HCT116 (cell line): ENCODE results near the gene DRD2. TPM values are rescaled to one million over a fixed set of nuclear protein-coding genes. Genes with fewer than 3 reads are reported as not detected.

ENCODE experiments used
- ATAC-seq: fragments of 200-7000 bp; cut with Tn5 transposase; 2 replicates; pipeline ENCODE4 v1.9.1; 2020; ENCODE audit warnings: mild to moderate bottlenecking, moderate library complexity
- BruUV-seq: library from RNA; stranded (reverse); fragments of 400-500 nt; replicated peaks from 2 replicates; lab custom pipeline; 2021; lab: Mats Ljungman, UMichigan
- CTCF ChIA-PET: fragments of 300-600 bp; sonication (Branson Sonifier 250); formaldehyde crosslinking; loops from one replicate; lab custom pipeline; 2021; ENCODE audit warnings: antibody characterized with exemption; lab: Charles Lee
- POLR2A ChIA-PET: fragments of 300-600, 350-600 bp; sonication (Branson Sonifier 250); formaldehyde crosslinking; loops from one replicate; lab custom pipeline; 2021; ENCODE audit warnings: antibody characterized with exemption; lab: Charles Lee
- RAD21 ChIA-PET, 2 experiments: fragments of 300-600 bp; sonication (Branson Sonifier 250); formaldehyde crosslinking; loops; one replicate each; lab custom pipeline; 2023; ENCODE audit warnings: low total read pairs in 2 of 2; ENCODE audit not compliant: uncharacterized antibody in 2 of 2, unreplicated experiment in 2 of 2, low non-redundant PET in 1 of 2; lab: Charles Lee
- DNase-seq: peaks from one replicate; pipeline ENCODE4 v3.0.0-alpha.2; 2010; ENCODE audit warnings: low read depth, low spot score
- H2AFZ ChIP-seq: fragments of 200-600 bp; shearing (Covaris generic), sonication (generic); 2 replicates; pipeline ENCODE4 v1.6.1; 2017; ENCODE audit warnings: low read depth, mixed run types, mixed read lengths, antibody characterized with exemption, low read length; ENCODE audit not compliant: poor library complexity, severe bottlenecking
- H3K27ac ChIP-seq: 2 replicates; pipeline ENCODE4 v1.5.1; 2012; ENCODE audit warnings: low read depth, low read length
- H3K27me3 ChIP-seq: fragments of 200-600 bp; sonication (generic); 2 replicates; pipeline ENCODE4 v1.6.1; 2016; ENCODE audit warnings: mixed run types, low read length, mixed read lengths; ENCODE audit not compliant: insufficient read depth
- H3K36me3 ChIP-seq, 2 experiments: fragments of 200-500 bp in 1 of 2; fragments of 200-600 bp in 1 of 2; sonication (Bioruptor generic) in 1 of 2; sonication (generic) in 1 of 2; 2 replicates each; pipeline versions ENCODE4 v1.5.1 to v1.6.1; 2014 to 2016; ENCODE audit warnings: low read length in 2 of 2, inconsistent platforms in 1 of 2, mixed read lengths in 1 of 2, mixed run types in 1 of 2; ENCODE audit not compliant: insufficient read depth in 2 of 2, control insufficient read depth in 1 of 2
- H3K4me1 ChIP-seq, 2 experiments: fragments of 200-600 bp in 1 of 2; sonication (generic) in 1 of 2; 2 replicates each; pipeline versions ENCODE4 v1.5.1 to v1.6.1; 2012 to 2017; ENCODE audit warnings: low read length in 2 of 2, inconsistent platforms in 1 of 2, mild to moderate bottlenecking in 1 of 2, mixed read lengths in 1 of 2, mixed run types in 1 of 2, moderate library complexity in 1 of 2; ENCODE audit not compliant: insufficient read depth in 2 of 2, control insufficient read depth in 1 of 2
- H3K4me2 ChIP-seq: fragments of 200-600 bp; sonication (generic); 2 replicates; pipeline ENCODE4 v1.6.1; 2017; ENCODE audit warnings: mixed run types, low read length, mixed read lengths
- H3K4me3 ChIP-seq, 2 experiments: fragments of 200-600 bp in 1 of 2; sonication (generic) in 1 of 2; replicated peaks in 1 of 2; 2 replicates each; pipeline ENCODE4 v1.5.1; 2011 to 2016; ENCODE audit warnings: low read length in 2 of 2, control low read depth in 1 of 2, low read depth in 1 of 2, mild to moderate bottlenecking in 1 of 2, mixed read lengths in 1 of 2, mixed run types in 1 of 2
- H3K79me2 ChIP-seq: fragments of 200-600 bp; sonication (generic); 2 replicates; pipeline ENCODE4 v1.6.1; 2017; ENCODE audit warnings: mild to moderate bottlenecking, mixed run types, low read length, moderate library complexity, mixed read lengths; ENCODE audit not compliant: insufficient read depth
- H3K9ac ChIP-seq: fragments of 200-600 bp; sonication (generic); 2 replicates; pipeline ENCODE4 v1.6.1; 2016; ENCODE audit warnings: low read length, mixed read lengths
- H3K9me2 ChIP-seq: fragments of 200-600 bp; sonication (generic), shearing (Covaris generic); 2 replicates; pipeline ENCODE4 v1.6.1; 2017; ENCODE audit warnings: mixed run types, mild to moderate bottlenecking, moderate library complexity; ENCODE audit not compliant: insufficient read depth
- H3K9me3 ChIP-seq, 2 experiments: fragments of 200-500 bp in 1 of 2; fragments of 200-600 bp in 1 of 2; sonication (Bioruptor generic) in 1 of 2; sonication (generic) in 1 of 2; 2 replicates each; pipeline ENCODE4 v1.6.1; 2014 to 2017; ENCODE audit warnings: low read length in 2 of 2, mixed read lengths in 2 of 2, inconsistent platforms in 1 of 2, low read depth in 1 of 2, mild to moderate bottlenecking in 1 of 2, mixed run types in 1 of 2, moderate library complexity in 1 of 2; ENCODE audit not compliant: control insufficient read depth in 1 of 2, insufficient read depth in 1 of 2
- H4K20me1 ChIP-seq: fragments of 200-600 bp; sonication (generic), shearing (Covaris generic); 2 replicates; pipeline ENCODE4 v1.6.1; 2017; ENCODE audit warnings: mixed run types, mild to moderate bottlenecking, moderate library complexity; ENCODE audit not compliant: insufficient read depth
- CEBPB ChIP-seq: IDR thresholded peaks from 2 replicates; pipeline ENCODE4 v1.6.1; 2012; ENCODE audit warnings: low read depth
- EGR1 ChIP-seq: IDR thresholded peaks from 2 replicates; pipeline ENCODE4 v1.6.1; 2012; ENCODE audit warnings: low read depth
- ELF1 ChIP-seq: IDR thresholded peaks from 2 replicates; pipeline ENCODE4 v1.6.1; 2012; ENCODE audit warnings: low read depth, borderline replicate concordance
- EZH2 ChIP-seq: fragments of 200-600 bp; sonication (generic); IDR thresholded peaks from 2 replicates; pipeline ENCODE4 v1.6.1; 2017; ENCODE audit warnings: antibody characterized with exemption, mixed run types
- EZH2phosphoT487 ChIP-seq: fragments of 200-600 bp; IDR thresholded peaks from 2 replicates; pipeline ENCODE4 v1.6.1; 2018; ENCODE audit warnings: antibody characterized with exemption, borderline replicate concordance
- POLR2A ChIP-seq: IDR thresholded peaks from 2 replicates; pipeline ENCODE4 v1.7.0; 2011; ENCODE audit warnings: borderline replicate concordance; ENCODE audit not compliant: insufficient read depth, insufficient read length; ENCODE audit errors: extremely low read depth
- POLR2AphosphoS5 ChIP-seq: IDR thresholded peaks from 2 replicates; pipeline ENCODE4 v1.6.1; 2011; ENCODE audit warnings: mild to moderate bottlenecking, low read depth, low read length, moderate library complexity
- RAD21 ChIP-seq: IDR thresholded peaks from 2 replicates; pipeline ENCODE4 v1.6.1; 2012; ENCODE audit warnings: low read depth, mild to moderate bottlenecking
- SIN3A ChIP-seq: IDR thresholded peaks from 2 replicates; pipeline ENCODE4 v1.6.1; 2012; ENCODE audit warnings: low read depth
- SRF ChIP-seq: IDR thresholded peaks from 2 replicates; pipeline ENCODE4 v1.6.1; 2012; ENCODE audit warnings: low read depth
- TCF7L2 ChIP-seq: IDR thresholded peaks from 2 replicates; pipeline ENCODE4 v1.7.0; 2011; ENCODE audit warnings: borderline replicate concordance, inconsistent platforms; ENCODE audit not compliant: insufficient read depth, insufficient read length; ENCODE audit errors: extremely low read depth
- intact Hi-C: fragments of 100-400 bp; cut with micrococcal nuclease; formaldehyde crosslinking; loops from 2 replicates; pipeline ENCODE4 v1.10.0; 2022
- total RNA-seq: library from RNA; stranded (reverse); gene quantifications from one replicate; pipeline ENCODE4 v1.2.1, GENCODE V29; 2021; ENCODE audit not compliant: unreplicated experiment
- TF ChIP-seq, protein P1 (sequence below): IDR thresholded peaks from 2 replicates; pipeline ENCODE4 v1.6.1; 2012
- TF ChIP-seq, protein P2 (sequence below): IDR thresholded peaks from 2 replicates; pipeline ENCODE4 v1.6.1; 2011; ENCODE audit warnings: mild to moderate bottlenecking, low read length, moderate library complexity; ENCODE audit not compliant: insufficient replicate concordance; ENCODE audit errors: extremely low read depth
- TF ChIP-seq, protein P3 (sequence below), 3 experiments: fragments of 200-600 bp in 1 of 3; sonication (generic) in 1 of 3; IDR thresholded peaks in 2 of 3; conservative IDR thresholded peaks in 1 of 3; 2 replicates each; pipeline ENCODE4 v1.5.1; 2012 to 2017; ENCODE audit warnings: low read depth in 2 of 3, low read length in 2 of 3, antibody characterized with exemption in 1 of 3, borderline replicate concordance in 1 of 3, control low read depth in 1 of 3, mild to moderate bottlenecking in 1 of 3, mixed read lengths in 1 of 3, mixed run types in 1 of 3, moderate library complexity in 1 of 3; ENCODE audit not compliant: insufficient read depth in 1 of 3
- TF ChIP-seq, protein P4 (sequence below): IDR thresholded peaks from 2 replicates; pipeline ENCODE4 v1.6.1; 2012

DRD2 gene
- total RNA-seq, 1 experiment from 2014 or later: not detected

DNA sequence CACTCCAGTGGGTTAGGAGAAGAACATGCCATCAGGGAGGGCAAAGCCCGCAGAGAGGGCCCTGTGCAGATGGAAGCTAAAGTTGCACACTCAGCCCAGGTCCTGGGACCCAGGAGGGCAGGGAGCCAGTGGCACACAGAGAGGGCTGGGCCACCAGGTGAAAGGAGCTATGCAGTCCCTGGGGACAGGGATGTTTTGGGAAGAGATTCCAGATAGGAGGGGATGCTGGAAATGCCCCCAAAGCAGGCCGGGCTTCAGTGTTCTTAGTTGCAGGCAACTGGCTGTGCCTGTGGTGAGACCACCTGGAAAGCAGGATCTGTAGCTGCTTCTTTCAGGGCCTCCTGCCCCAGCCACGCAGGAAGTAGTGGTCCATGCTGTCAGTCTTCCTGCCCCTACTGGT lies 68.0 kb downstream of the DRD2 start:
- intact Hi-C loops: no loop called here
- H3K9ac ChIP-seq: no peak overlapping the region
- no TSS peak for BruUV-seq
- ChIA-PET CTCF (no interaction called here), POLR2A (no interaction called here), RAD21 (no interaction called here)
- H3K36me3 ChIP-seq: no peaks in the 10 kb centered on the region
- H2AFZ ChIP-seq: no peak overlapping the region
- no peak overlapping the region for H3K27ac ChIP-seq
- TF ChIP-seq, protein P1, sequence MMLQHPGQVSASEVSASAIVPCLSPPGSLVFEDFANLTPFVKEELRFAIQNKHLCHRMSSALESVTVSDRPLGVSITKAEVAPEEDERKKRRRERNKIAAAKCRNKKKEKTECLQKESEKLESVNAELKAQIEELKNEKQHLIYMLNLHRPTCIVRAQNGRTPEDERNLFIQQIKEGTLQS: no peak
- no peak overlapping the region for H3K4me2 ChIP-seq
- ATAC-seq (no peak), DNase-seq (no peak)
- no peak overlapping the region for H3K4me3 ChIP-seq
- H3K27me3 ChIP-seq: peaks cover 2% of the 10 kb centered on the region; the same call in 1 of the 2 replicates
- H3K9me2 ChIP-seq: no peaks in the 10 kb centered on the region
- H3K79me2 ChIP-seq: no peaks in the 10 kb centered on the region
- H3K4me1 ChIP-seq: no peaks in the 10 kb centered on the region
- H3K9me3 ChIP-seq: no peaks in the 10 kb centered on the region
- no peaks in the 10 kb centered on the region for H4K20me1 ChIP-seq

DNA sequence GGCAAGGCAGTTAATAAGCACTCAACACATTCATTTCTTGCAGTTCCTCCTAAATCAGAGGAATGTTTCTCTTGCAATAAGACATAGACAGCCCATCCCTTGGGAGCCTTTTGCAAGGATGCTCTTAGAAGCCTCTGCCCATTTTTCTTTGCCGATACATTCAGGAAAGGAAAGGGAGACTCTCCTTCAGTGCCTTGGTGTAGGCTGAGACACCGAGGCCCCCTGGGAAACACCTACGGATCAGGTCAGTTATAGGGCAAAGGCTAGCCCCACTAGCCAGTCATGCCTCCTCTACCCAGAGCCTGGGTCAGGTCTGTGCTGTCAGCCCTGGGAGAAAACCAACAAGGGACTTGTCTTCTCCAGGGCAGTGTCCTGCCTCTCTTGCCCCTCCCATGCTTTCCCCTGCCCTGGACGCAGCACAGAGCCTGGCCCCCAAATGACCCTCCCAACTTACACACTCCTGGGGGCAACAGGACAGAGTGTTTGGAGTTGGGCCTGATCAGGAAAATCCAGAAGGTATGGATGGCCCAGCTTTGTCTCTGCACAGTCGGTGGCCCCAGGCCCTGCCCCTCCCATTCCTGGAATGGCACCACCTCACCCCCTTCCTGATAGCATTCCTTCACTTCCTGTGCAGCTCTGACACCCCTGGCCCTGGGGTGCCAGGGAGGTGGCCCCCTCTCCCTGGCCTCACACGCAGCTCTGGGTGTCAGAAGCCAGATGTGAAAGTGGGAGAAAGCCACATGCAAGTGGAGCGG lies 69.3 kb downstream of the DRD2 start:
- CTCF ChIA-PET: no interaction called here
- Histone ChIP-seq H2AFZ (no peak overlapping the region), H3K9me3 (no peaks in the 10 kb centered on the region), H3K27me3 (peaks cover 2% of the 10 kb centered on the region; the same call in 1 of the 2 replicates), H3K27ac (no peak overlapping the region), H3K9ac (no peak overlapping the region), H3K4me2 (no peak overlapping the region), H3K79me2 (no peaks in the 10 kb centered on the region), H3K36me3 (no peaks in the 10 kb centered on the region), H4K20me1 (no peaks in the 10 kb centered on the region), H3K4me1 (peaks cover 4 to 7% of the 10 kb centered on the region in 2 experiments; a peak in 2 of 4 replicates), H3K4me3 (no peak overlapping the region), H3K9me2 (no peaks in the 10 kb centered on the region)
- RAD21 ChIA-PET: no interaction called here
- POLR2A ChIA-PET: no interaction called here
- DNase-seq: no peak
- no peak for ATAC-seq
- BruUV-seq: no TSS peak
- intact Hi-C loops: no loop called here
- no peak for TF ChIP-seq POLR2AphosphoS5
- TF ChIP-seq EZH2: no peak
- no peak for TF ChIP-seq CEBPB
- TF ChIP-seq, protein P2, sequence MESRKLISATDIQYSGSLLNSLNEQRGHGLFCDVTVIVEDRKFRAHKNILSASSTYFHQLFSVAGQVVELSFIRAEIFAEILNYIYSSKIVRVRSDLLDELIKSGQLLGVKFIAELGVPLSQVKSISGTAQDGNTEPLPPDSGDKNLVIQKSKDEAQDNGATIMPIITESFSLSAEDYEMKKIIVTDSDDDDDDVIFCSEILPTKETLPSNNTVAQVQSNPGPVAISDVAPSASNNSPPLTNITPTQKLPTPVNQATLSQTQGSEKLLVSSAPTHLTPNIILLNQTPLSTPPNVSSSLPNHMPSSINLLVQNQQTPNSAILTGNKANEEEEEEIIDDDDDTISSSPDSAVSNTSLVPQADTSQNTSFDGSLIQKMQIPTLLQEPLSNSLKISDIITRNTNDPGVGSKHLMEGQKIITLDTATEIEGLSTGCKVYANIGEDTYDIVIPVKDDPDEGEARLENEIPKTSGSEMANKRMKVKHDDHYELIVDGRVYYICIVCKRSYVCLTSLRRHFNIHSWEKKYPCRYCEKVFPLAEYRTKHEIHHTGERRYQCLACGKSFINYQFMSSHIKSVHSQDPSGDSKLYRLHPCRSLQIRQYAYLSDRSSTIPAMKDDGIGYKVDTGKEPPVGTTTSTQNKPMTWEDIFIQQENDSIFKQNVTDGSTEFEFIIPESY: no peak
- TF ChIP-seq EZH2phosphoT487: no peak
- TF ChIP-seq SIN3A: no peak
- TF ChIP-seq SRF: no peak
- TF ChIP-seq EGR1: no peak
- TF ChIP-seq, protein P1: no peak
- no peak for TF ChIP-seq ELF1
- TF ChIP-seq RAD21: no peak
- TF ChIP-seq, protein P3, sequence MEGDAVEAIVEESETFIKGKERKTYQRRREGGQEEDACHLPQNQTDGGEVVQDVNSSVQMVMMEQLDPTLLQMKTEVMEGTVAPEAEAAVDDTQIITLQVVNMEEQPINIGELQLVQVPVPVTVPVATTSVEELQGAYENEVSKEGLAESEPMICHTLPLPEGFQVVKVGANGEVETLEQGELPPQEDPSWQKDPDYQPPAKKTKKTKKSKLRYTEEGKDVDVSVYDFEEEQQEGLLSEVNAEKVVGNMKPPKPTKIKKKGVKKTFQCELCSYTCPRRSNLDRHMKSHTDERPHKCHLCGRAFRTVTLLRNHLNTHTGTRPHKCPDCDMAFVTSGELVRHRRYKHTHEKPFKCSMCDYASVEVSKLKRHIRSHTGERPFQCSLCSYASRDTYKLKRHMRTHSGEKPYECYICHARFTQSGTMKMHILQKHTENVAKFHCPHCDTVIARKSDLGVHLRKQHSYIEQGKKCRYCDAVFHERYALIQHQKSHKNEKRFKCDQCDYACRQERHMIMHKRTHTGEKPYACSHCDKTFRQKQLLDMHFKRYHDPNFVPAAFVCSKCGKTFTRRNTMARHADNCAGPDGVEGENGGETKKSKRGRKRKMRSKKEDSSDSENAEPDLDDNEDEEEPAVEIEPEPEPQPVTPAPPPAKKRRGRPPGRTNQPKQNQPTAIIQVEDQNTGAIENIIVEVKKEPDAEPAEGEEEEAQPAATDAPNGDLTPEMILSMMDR (IDR thresholded peaks at IDR 0.05 in 2 of 3, conservative IDR thresholded peaks at IDR 0.05 in 1 of 3; ENCODE audit: borderline replicate concordance in 1 of 3, insufficient read depth in 1 of 3, low read depth in 2 of 3, low read length in 2 of 3): no peak
- TF ChIP-seq TCF7L2: no peak
- TF ChIP-seq, protein P4, sequence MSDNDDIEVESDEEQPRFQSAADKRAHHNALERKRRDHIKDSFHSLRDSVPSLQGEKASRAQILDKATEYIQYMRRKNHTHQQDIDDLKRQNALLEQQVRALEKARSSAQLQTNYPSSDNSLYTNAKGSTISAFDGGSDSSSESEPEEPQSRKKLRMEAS: no peak
- no peak for TF ChIP-seq POLR2A
